NCI-H1417 treated with DMSO at 0.1 percent for 48 hours (cell line): ENCODE results near the gene CASP8.
A peak's percentile ranks its signal among the peaks of the same experiment; 100 is the strongest.
"Not testable (repeated sequence)": the region's sequence is repeated elsewhere in the genome, so short reads cannot be mapped to it uniquely, and the experiment has no call there.

Experiments
- DNase-seq: peaks from one replicate; lab custom pipeline; 2025; lab: John Stamatoyannopoulos, UW

Gene CASP8

DNA sequence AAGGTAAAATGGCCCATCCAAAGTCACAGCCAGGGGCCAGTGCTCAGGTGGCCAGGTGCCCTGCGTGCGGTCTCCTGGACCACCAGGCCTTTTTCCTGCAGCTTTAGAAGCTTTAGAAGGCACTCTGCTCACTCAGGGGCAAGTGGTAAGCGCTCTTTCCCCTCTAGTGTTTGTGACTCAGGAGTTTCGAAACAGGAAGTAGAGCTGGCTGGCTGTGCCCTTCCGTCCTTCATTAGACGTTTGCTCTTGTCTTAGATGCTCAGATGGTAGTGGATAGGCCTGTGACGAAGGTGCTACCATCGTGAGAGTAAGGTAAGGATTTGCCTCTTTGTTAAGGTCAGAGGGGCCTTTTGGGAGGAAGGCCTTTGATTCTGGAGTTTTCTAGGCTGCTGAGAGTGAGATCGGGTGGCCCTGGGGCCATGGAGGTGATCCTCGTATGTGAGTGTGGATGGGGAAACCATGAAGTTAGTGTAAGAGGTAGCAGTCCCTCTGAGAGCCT lies at the start of gene CASP8:
Gene CASP8, plus strand, starts transcription at position 235 of the 499 bp plus-strand sequence. CDS start 5,951 bp downstream, outside the sequence.
- DNase-seq = no peak

DNA sequence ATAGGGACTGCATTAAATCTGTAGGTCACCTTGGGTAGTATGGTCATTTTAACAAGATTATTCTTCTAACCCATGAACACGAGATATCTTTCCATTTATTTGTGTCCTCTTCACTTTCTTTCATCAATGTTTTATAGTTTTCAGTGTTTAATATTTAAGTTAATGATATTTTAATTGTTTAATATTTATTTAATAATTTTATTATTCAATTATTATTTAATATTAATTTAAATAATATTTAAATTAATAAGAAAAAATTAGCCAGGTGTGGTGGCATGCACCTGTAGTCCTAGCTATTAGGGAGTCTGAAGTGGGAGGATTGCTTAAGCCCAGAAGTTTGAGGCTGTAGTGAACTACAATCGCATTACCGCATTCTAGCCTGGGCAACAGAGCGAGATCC lies 44.4 kb upstream of the CASP8 start:
- no peak for DNase-seq

- no peak for DNase-seq
Measured at GRCh38 chr2:201216918-201217317, 43.4 kb upstream of the CASP8 start.

DNA sequence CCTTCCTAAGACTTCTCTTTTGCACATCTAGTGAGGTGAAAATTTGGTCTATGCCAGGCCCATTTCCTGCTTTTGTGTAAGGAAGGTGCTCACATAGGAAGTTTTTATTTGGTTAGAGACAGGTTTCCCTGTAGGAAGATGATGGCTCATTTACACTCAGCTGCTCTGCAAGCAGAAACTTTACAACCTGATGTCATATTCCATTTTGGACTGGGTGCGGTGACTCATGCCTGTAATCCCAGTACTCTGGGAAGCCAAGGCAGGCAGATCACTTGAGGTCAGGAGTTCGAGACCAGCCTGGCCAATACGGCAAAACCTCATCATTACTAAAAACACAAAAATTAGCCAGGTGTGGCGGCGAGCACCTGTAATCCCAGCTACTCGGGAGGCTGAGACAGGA lies 41.6 kb upstream of the CASP8 start:
- DNase-seq = no peak

DNA sequence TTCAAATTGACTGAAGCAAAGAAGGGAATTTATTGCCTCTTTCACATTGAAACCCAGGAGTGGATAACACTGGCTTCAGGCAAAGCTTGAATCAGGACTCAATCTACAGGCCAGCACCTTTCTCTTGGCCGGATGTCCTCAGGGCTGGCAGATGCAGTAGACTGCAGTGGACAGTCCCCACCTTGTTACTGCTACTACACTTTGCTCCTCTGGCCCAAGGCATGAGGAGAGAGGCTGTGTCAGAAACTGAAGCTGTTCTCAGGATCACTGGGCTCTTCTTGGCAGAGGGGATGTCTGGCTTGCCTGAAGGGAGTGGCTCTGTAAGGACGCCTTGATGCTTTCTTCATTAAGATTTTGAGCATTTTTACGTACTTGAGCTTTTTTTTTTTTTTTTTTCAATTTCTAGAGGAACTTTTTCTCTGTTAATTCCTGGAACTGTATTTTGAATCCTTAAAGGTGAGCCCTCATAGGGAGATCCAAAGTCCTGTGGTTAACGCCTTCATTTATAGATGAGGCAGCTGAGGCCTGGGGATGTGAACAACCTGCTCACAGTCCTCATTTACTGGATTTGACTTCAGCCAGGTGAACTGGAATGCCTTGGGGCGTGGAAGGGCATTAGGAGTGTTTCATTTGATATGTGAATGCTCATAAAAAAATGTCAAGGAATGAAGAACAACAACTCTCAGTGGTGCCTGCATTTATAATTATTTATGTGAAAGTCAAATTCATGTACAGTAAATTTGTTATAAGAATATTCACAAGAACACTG lies 40.8 kb upstream of the CASP8 start:
- DNase-seq = no peak

DNA sequence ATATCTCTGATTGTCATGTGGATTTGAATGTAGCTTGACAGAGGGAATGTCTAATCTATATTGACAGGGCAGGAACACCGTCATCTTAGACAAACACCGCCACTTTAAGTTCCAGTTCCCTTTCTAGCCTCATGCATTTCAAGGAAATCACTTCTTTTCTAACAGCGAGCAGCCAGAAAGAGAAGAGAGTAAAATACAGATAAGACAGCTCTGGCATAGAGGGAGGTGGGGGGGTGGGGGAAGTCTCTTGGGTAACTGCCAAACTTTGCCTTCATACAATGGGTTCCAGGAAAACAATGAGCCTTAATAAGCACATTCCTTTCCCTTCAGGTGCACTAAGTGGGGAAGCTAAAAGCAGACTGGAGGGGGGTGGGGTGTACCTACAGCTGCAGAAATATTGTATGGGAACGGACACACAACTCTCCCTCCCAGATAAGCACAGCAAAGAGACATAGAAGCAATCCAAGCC lies 40.2 kb upstream of the CASP8 start:
- no peak for DNase-seq

DNA sequence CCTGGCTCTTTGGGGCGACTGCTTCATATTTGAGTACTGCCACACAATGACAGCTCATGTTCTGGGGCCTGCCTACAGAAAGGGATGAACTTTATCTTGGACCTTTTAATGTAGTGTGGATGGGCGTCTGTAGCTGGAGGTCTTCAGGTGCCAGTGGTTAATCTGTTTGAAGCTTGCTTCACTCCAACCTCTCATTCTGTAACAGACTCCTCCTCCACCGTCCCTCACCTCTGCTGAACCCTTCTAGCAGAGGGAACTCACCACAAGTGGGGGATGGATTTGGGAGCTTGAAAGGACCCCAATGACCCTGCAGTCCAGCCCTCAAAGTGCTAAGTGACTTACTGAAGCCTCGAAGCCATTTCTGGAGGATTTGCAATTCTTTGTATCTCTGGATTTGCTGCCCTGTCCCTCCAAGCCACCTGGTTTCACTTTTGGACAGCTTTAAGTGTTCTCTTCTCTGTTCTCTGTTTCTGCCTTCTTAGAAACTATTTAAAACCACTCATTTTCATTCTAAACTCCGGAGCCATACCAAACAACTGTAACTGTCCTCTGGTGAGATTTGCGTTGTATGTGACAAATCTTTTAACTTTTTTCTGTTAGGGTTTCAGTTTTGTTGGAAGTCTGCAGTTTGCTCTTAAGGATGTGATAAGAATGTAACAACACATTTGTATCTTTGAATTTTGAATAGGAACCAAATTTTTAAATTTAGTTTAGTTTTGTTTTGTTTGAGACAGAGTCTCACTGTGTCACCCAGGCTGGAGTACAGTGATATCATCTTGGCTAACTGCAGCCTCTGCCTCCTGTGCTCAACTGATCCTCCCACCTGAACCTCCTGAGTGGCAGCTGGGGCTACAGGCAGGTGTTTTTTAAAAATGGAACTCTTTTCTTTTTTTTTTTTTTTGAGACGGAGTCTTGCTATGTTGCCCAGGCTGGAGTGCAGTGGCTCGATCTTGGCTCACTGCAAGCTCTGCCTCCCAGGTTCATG lies 37.0 kb upstream of the CASP8 start:
- no peak for DNase-seq

- no peak for DNase-seq
Measured at GRCh38 chr2:201228271-201228911, 31.9 kb upstream of the CASP8 start.

DNA sequence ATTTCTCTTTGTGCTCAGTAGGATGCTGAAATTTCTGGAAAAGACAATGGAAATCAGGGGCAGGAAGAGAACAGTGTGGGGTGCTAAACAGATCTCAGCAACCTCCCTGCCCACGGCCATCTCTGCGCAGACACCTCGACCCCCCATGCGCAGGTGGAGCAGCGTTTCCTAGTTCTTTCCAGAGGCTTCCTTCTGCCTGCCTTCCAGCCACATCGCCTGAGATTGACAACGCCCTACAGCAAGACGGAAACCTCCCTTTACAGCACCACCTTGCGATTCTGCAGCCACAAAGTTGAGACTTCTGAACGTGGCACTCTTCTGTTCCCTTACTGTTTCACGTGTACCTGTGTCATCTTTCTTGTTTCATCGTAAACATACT lies 31.4 kb upstream of the CASP8 start:
- DNase-seq = no peak

- peak; percentile 62 for DNase-seq
Measured at GRCh38 chr2:201231781-201232466, 28.4 kb upstream of the CASP8 start.

- DNase-seq = no peak
Measured at GRCh38 chr2:201232467-201232815, 27.9 kb upstream of the CASP8 start.

GRCh38 chr2:201233192-201233811 lies 27.0 kb upstream of the CASP8 start:
- DNase-seq = peak; percentile 66

GRCh38 chr2:201233812-201234662 lies 26.3 kb upstream of the CASP8 start:
- DNase-seq = no peak

DNA sequence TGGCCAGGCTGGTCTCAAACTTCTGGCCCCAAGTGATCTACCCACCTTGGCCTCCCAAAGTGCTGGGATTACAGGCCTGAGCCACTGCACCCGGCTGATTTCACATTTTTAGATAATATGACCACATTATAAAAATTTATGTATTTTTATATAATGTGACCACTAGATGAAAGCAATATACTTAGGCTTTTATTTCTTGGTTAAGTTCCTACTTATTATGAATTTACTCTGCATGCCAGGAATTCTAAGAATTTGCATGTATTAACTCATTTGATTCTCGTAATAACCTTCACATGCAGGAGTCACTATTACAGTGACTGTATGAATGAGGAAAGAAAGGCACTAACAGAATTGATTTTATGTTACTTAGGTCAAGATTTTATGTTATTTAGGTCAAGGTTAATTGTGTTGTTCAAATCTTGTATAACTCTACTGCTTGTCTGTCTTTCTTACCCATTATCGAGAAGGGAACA lies 25.6 kb upstream of the CASP8 start:
- DNase-seq = no peak

GRCh38 chr2:201235860-201236811 lies 24.2 kb upstream of the CASP8 start:
- DNase-seq = no peak

- no peak for DNase-seq
Measured at GRCh38 chr2:201237486-201238123, 22.7 kb upstream of the CASP8 start.

DNA sequence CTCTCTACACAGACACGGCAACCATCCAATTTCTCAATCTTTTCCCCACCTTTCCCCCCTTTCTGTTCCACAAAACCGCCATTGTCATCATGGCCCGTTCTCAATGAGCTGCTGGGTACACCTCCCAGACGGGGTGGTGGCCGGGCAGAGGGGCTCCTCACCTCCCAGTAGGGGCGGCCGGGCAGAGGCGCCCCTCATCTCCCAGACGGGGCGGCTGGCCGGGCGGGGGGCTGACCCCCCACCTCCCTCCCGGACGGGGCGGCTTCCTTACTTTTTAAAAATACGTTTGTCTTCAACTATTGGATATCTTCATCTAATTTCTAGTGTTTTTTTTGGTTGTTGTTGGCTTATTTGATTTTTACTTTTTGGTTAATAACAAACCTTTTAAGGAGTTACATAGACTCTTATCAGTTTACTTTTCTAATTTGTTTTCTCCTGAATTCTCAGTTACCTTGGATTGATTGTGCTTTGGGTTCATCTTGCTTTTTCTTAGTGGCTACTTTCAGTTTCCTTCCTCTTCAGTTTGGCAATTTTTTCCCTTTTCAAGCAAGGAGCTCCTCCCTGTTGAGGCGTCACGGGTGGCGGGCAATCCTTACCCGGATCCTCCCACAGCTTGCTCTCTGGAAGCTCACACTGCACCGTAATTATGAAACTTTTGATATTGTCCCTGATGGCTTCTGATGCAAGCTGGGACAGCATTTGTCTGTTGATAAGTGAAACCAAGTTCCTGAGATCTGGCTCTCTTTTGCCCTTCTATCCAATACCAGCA lies 21.0 kb upstream of the CASP8 start:
- DNase-seq = not testable (repeated sequence)
